ENCODE measurements around the gene PEPD. TPM values are rescaled to one million over a fixed set of nuclear protein-coding genes. Genes with fewer than 3 reads are reported as not detected.

Gene PEPD
- total RNA-seq, 1 donor from 2014 or later, result 39.2 TPM

DNA sequence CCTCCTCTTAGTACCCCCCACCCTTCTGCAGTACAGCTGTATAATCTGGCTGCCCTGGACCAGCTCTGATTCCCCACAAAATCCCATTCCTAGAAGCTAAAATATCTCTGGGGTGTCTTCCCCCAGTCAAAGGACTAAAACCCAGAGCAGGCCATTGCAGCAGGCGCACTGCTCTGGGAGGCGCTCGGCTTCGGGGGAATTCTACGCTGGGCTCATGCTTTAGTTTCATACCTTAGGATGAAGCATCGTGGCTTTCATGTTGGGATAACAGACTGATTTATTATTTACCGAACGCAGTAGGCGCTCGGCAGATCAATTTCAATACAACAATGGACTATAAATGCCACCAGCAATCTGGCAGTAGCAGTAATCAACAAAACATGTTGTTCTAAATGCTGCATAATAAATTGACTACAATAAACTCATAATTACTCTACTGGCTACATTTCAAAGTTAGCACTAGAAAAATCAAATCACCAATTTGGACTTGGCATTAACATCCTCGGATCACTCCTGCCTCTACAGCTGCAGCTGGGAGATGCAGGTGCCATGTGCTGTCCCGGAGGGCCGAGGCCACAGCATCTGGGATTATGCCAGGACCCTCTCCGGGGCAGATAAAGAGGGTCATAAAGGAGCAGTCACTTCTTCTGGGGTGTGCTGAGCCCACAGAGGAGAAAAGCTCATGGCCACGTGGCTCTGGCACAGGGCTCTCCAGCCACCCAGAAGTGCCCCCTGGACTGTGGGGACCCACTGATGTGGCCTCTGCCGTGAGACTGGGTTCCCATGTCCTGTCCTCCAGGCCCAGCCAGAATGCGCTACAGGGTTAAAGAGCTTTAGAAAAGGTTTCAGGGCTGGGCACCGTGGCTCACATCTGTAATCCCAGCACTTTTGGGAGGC lies 112.8 kb downstream of the PEPD start:
- H3K4me3 Mint-ChIP-seq (ENCODE audit: low read depth), result no peak overlapping the region
- TF ChIP-seq, protein P1, sequence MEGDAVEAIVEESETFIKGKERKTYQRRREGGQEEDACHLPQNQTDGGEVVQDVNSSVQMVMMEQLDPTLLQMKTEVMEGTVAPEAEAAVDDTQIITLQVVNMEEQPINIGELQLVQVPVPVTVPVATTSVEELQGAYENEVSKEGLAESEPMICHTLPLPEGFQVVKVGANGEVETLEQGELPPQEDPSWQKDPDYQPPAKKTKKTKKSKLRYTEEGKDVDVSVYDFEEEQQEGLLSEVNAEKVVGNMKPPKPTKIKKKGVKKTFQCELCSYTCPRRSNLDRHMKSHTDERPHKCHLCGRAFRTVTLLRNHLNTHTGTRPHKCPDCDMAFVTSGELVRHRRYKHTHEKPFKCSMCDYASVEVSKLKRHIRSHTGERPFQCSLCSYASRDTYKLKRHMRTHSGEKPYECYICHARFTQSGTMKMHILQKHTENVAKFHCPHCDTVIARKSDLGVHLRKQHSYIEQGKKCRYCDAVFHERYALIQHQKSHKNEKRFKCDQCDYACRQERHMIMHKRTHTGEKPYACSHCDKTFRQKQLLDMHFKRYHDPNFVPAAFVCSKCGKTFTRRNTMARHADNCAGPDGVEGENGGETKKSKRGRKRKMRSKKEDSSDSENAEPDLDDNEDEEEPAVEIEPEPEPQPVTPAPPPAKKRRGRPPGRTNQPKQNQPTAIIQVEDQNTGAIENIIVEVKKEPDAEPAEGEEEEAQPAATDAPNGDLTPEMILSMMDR (IDR thresholded peaks at IDR 0.05; ENCODE audit: unreplicated experiment), result no peak
- peaks cover under 1% of the 10 kb centered on the region for H3K4me1 Mint-ChIP-seq (ENCODE audit: low read depth)
- no peaks in the 10 kb centered on the region for H3K27me3 Mint-ChIP-seq
- H3K9me3 Mint-ChIP-seq (ENCODE audit: low read depth), result no peaks in the 10 kb centered on the region
- H3K27ac Mint-ChIP-seq, result no peak overlapping the region
- no peaks in the 10 kb centered on the region for H3K36me3 Mint-ChIP-seq (ENCODE audit: insufficient read depth)
- no peak for DNase-seq (ENCODE audit: low spot score, unreplicated experiment)

DNA sequence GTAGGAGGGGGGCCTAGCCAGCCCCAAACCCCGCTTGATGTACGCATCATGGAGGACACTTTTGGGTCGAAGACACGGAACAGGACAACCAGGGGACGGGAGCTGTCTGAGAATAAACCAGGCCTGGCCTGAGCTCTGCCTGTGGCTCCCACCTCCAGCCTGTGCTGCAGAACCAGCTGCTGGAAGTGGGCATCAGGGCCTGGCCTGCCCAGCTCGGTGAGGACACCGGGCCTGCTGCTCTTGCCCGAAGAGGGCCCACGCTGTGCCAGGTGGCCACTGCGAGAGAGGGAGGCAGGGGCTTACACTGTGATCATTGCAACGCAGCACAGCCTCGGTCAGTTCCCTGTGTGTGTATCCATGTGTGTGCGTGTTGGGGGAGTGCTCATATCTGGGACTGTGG lies 113.5 kb downstream of the PEPD start:
- H3K9me3 Mint-ChIP-seq (ENCODE audit: low read depth), result no peaks in the 10 kb centered on the region
- DNase-seq (ENCODE audit: low spot score, unreplicated experiment), result no peak
- H3K36me3 Mint-ChIP-seq (ENCODE audit: insufficient read depth), result no peaks in the 10 kb centered on the region
- H3K4me1 Mint-ChIP-seq (ENCODE audit: low read depth), result peaks cover 5% of the 10 kb centered on the region
- H3K27ac Mint-ChIP-seq, result no peak overlapping the region
- TF ChIP-seq, protein P1 (IDR thresholded peaks at IDR 0.05; ENCODE audit: unreplicated experiment), result no peak
- no peak overlapping the region for H3K4me3 Mint-ChIP-seq (ENCODE audit: low read depth)
- H3K27me3 Mint-ChIP-seq, result no peaks in the 10 kb centered on the region

DNA sequence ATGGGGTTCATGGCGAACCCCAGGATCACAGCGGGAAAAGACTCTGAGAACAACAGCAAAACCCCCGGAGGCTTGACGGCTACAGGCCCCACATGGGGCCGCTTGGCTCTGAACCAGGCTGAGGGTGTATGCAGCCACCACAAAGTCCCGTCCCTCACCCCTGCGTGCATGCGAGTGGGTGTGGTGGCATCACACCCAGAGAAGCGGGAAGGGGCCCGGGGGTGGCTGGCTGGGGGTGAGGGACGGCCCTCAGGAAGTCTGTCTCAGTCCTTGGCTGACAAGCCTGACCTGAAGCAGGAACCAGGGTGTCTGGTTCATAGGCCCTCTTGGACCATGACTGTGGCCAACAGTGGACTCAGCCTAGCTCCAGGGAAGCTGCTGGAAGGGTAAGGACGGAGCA lies 113.9 kb downstream of the PEPD start:
- H3K27me3 Mint-ChIP-seq, result no peaks in the 10 kb centered on the region
- no peaks in the 10 kb centered on the region for H3K9me3 Mint-ChIP-seq (ENCODE audit: low read depth)
- peaks cover 5% of the 10 kb centered on the region for H3K4me1 Mint-ChIP-seq (ENCODE audit: low read depth)
- DNase-seq (ENCODE audit: low spot score, unreplicated experiment), result no peak
- no peak overlapping the region for H3K4me3 Mint-ChIP-seq (ENCODE audit: low read depth)
- no peaks in the 10 kb centered on the region for H3K36me3 Mint-ChIP-seq (ENCODE audit: insufficient read depth)
- no peak overlapping the region for H3K27ac Mint-ChIP-seq
- TF ChIP-seq, protein P1 (IDR thresholded peaks at IDR 0.05; ENCODE audit: unreplicated experiment), result no peak

DNA sequence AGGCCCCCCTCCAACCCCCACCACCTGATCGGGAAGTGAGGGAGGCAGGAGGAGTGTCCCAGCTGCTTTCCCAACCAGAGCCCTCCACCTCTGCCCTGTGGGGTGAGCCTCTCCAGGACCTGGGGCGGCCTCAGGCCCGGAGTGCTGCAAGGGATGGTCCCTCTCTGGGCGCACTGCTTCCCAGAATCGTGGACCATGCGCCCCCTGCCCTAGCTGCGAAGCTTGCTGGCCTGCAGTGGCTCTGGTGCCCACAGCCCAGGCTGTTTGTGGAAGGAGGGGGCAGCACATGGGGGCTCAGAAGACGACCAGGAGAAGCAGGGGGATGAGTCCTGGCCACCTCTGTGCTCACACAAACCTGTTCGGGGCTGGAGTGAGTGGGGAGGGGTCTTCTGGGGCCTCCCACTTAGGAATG lies 114.4 kb downstream of the PEPD start:
- TF ChIP-seq, protein P1 (IDR thresholded peaks at IDR 0.05; ENCODE audit: unreplicated experiment), result no peak
- Mint-ChIP-seq H3K36me3 (ENCODE audit: insufficient read depth) (no peaks in the 10 kb centered on the region), H3K27me3 (no peaks in the 10 kb centered on the region), H3K27ac (no peak overlapping the region), H3K4me1 (ENCODE audit: low read depth) (peaks cover 5% of the 10 kb centered on the region), H3K4me3 (ENCODE audit: low read depth) (no peak overlapping the region), H3K9me3 (ENCODE audit: low read depth) (no peaks in the 10 kb centered on the region)
- DNase-seq (ENCODE audit: low spot score, unreplicated experiment), result no peak

DNA sequence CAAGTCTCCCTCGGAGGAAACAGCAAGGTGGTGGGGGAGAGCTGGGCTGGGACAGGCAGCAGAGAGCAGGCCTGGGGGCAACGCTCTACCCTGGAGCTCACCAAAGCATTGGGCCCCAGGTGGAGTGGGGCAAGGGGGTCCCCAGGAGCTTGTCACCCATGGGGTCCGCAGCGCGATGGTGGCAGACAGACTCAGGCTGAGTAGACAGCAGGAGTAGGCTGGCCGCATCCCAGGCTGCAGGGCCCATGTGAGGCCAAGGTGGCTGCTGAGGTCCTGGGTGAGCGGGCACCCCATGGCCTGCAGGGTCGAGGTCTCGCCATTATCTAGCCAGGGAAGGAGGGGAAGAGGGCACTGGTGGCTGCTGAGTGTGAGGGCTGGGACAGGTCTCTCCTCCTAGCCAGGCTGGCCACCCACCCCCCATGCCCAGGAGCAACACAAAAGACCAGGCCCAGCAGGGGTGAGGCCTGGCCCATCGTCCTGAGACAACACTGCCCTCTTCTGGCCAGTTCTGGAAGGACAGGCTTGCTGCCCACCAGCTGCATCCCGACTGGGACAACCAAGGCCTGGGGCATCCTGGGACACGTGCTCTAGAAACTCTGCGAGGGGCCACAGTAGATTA lies 115.0 kb downstream of the PEPD start:
- Mint-ChIP-seq H3K27me3 (no peaks in the 10 kb centered on the region), H3K27ac (no peak overlapping the region), H3K36me3 (ENCODE audit: insufficient read depth) (no peaks in the 10 kb centered on the region), H3K9me3 (ENCODE audit: low read depth) (no peaks in the 10 kb centered on the region), H3K4me3 (ENCODE audit: low read depth) (no peak overlapping the region), H3K4me1 (ENCODE audit: low read depth) (peaks cover 5% of the 10 kb centered on the region)
- DNase-seq (ENCODE audit: low spot score, unreplicated experiment), result peak; percentile 79
- TF ChIP-seq, protein P1 (IDR thresholded peaks at IDR 0.05; ENCODE audit: unreplicated experiment), result peak; percentile 92

All from progenitor cell of endocrine pancreas (in vitro differentiated cells).